BJ (cell line): ENCODE data around the gene TTC24. TPM values are rescaled to one million over a fixed set of nuclear protein-coding genes. Genes with fewer than 3 reads are reported as not detected.

Experiments
- CTCF ChIA-PET: fragments of 350-600 bp; formaldehyde crosslinking; extraction: SDS; loops from one replicate; lab custom pipeline; 2021; ENCODE audit warnings: antibody characterized with exemption, inconsistent platforms; lab: Yijun Ruan, JAX
- POLR2A ChIA-PET: fragments of 300-600 bp; sonication (Branson Sonifier 250); formaldehyde crosslinking; extraction: SDS; loops from one replicate; lab custom pipeline; 2021; ENCODE audit warnings: antibody characterized with exemption; lab: Charles Lee
- DNase-seq: peaks from one replicate; pipeline ENCODE4 v3.0.0-alpha.2; 2011; ENCODE audit warnings: low read depth
- H3K27me3 ChIP-seq: 2 replicates; pipeline ENCODE4 v1.6.0; 2011; ENCODE audit warnings: low read length; ENCODE audit not compliant: control insufficient read depth, insufficient read depth
- H3K36me3 ChIP-seq: 2 replicates; pipeline ENCODE4 v1.5.1; 2011; ENCODE audit warnings: low read length; ENCODE audit not compliant: control insufficient read depth, insufficient read depth
- H3K4me3 ChIP-seq: 2 replicates; pipeline ENCODE4 v1.5.1; 2011; ENCODE audit warnings: low read depth, mild to moderate bottlenecking, control low read depth, low read length
- polyA plus RNA-seq: library from polyadenylated mRNA; depleted of rRNA; stranded (reverse); fragments of >200 nt; gene quantifications from 2 replicates; pipeline ENCODE4 v1.2.3, GENCODE V29; 2011
- TF ChIP-seq, protein P1 (sequence below): IDR thresholded peaks from 2 replicates; pipeline ENCODE4 v1.5.1; 2011; ENCODE audit warnings: low read depth, mild to moderate bottlenecking, control low read depth, inconsistent platforms, low read length, moderate library complexity; ENCODE audit not compliant: insufficient read depth

TTC24 gene
- polyA plus RNA-seq, 1 experiment = not detected

GRCh38 chr1:156593661-156593989 lies 14.1 kb downstream of the TTC24 start:
- CTCF ChIA-PET = interaction anchor here (1.0 to 3.1 kb wide), 5 partner anchors 10 to 208 kb away, joined by 3 to 15 read pairs (median 5); no protein-coding TSS in a partner anchor
- Histone ChIP-seq H3K27me3 (no peaks in the 10 kb centered on the region), H3K4me3 (no peak overlapping the region), H3K36me3 (peaks cover 11% of the 10 kb centered on the region)
- DNase-seq = no peak
- POLR2A ChIA-PET = no interaction called here
- TF ChIP-seq, protein P1, sequence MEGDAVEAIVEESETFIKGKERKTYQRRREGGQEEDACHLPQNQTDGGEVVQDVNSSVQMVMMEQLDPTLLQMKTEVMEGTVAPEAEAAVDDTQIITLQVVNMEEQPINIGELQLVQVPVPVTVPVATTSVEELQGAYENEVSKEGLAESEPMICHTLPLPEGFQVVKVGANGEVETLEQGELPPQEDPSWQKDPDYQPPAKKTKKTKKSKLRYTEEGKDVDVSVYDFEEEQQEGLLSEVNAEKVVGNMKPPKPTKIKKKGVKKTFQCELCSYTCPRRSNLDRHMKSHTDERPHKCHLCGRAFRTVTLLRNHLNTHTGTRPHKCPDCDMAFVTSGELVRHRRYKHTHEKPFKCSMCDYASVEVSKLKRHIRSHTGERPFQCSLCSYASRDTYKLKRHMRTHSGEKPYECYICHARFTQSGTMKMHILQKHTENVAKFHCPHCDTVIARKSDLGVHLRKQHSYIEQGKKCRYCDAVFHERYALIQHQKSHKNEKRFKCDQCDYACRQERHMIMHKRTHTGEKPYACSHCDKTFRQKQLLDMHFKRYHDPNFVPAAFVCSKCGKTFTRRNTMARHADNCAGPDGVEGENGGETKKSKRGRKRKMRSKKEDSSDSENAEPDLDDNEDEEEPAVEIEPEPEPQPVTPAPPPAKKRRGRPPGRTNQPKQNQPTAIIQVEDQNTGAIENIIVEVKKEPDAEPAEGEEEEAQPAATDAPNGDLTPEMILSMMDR = no peak

- TF ChIP-seq, protein P1 = no peak
- ChIA-PET POLR2A (no interaction called here), CTCF (interaction anchor here (0.6 to 3.1 kb wide), 5 partner anchors 10 to 208 kb away, joined by 3 to 15 read pairs (median 5); no protein-coding TSS in a partner anchor)
These were observed 14.7 kb downstream of the TTC24 start for GRCh38 chr1:156594190-156594589.

GRCh38 chr1:156595016-156595415 lies 15.5 kb downstream of the TTC24 start:
- ChIA-PET POLR2A (no interaction called here), CTCF (interaction anchor here (1.2 kb wide), 1 partner anchor 238 kb away, joined by 3 read pairs; no protein-coding TSS in a partner anchor)
- Histone ChIP-seq H3K27me3 (no peaks in the 10 kb centered on the region), H3K4me3 (no peak overlapping the region), H3K36me3 (peaks cover 11% of the 10 kb centered on the region)
- no peak for DNase-seq
- TF ChIP-seq, protein P1 = no peak

More at GRCh38 chr1:156594190-156594589, 14.7 kb downstream of the TTC24 start:
- Histone ChIP-seq H3K36me3 (peaks cover 11% of the 10 kb centered on the region), H3K27me3 (no peaks in the 10 kb centered on the region), H3K4me3 (no peak overlapping the region)
- DNase-seq = no peak

GRCh38 chr1:156596426-156596825 lies 16.9 kb downstream of the TTC24 start:
- ChIA-PET POLR2A (no interaction called here), CTCF (interaction anchor here (1.2 kb wide), 1 partner anchor 116 kb away, joined by 4 read pairs; no protein-coding TSS in a partner anchor)
- Histone ChIP-seq H3K4me3 (no peak overlapping the region), H3K27me3 (no peaks in the 10 kb centered on the region), H3K36me3 (peaks cover 11% of the 10 kb centered on the region)
- DNase-seq = no peak
- TF ChIP-seq, protein P1 = no peak

DNA sequence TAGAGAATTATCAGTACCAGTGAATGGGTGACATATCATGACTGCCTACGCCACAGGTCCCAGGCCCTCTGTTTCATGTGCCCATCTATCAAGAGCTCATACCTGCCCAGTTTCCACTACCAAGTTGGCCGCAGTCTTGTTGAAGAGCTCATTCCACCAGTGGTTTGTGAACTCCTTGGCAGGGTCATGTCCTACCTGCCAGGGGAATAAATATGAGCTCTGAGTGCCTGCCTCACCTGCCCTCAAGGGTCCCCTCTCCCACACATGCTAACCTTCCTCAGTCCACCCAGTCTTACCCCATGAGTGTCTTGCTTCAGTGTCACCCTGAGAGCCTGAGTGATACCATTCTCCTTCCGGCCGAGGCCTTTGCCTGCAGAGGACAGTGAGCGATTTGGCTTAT lies 18.6 kb downstream of the TTC24 start:
- no peaks in the 10 kb centered on the region for H3K27me3 ChIP-seq
- POLR2A ChIA-PET = no interaction called here
- CTCF ChIA-PET = no interaction called here
- H3K4me3 ChIP-seq = no peak overlapping the region
- H3K36me3 ChIP-seq = peaks cover 11% of the 10 kb centered on the region
- DNase-seq = no peak
- TF ChIP-seq, protein P1 = no peak
